HG02642 (cell line): Measurements from ENCODE around the gene RABGAP1L.
"Not testable (repeated sequence)": the region's sequence is repeated elsewhere in the genome, so short reads cannot be mapped to it uniquely, and the experiment has no call there.

ENCODE experiments used
- ATAC-seq: cut with Tn5 transposase; IDR thresholded peaks from one replicate; pipeline ENCODE4 v1.9.1; 2021; ENCODE audit warnings: mild to moderate bottlenecking; ENCODE audit not compliant: unreplicated experiment, poor library complexity

Gene RABGAP1L

GRCh38 chr1:174352117-174352516, 192.8 kb downstream of the RABGAP1L start:
- ATAC-seq = no peak

GRCh38 chr1:174352883-174353608, 193.7 kb downstream of the RABGAP1L start:
- ATAC-seq = no peak

DNA sequence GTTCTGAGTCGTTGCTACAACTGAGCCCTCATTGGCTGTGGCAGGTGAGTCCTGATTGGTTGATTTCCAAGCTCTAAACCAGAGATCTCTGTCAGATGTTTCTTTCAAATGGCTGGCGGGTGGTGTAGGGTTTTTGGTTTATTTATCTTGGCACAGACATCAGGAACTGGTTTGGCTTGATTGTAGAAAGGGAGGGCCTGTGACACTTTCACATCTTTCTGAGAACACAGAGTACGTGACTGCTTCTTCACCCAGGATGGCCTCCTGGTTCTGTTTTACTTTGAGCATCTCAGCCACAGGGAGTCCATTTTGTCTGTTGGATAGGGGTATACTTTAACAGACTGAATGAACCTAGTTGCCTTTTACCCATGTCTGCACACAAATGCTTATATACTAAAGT, 199.0 kb downstream of the RABGAP1L start:
- no peak for ATAC-seq

DNA sequence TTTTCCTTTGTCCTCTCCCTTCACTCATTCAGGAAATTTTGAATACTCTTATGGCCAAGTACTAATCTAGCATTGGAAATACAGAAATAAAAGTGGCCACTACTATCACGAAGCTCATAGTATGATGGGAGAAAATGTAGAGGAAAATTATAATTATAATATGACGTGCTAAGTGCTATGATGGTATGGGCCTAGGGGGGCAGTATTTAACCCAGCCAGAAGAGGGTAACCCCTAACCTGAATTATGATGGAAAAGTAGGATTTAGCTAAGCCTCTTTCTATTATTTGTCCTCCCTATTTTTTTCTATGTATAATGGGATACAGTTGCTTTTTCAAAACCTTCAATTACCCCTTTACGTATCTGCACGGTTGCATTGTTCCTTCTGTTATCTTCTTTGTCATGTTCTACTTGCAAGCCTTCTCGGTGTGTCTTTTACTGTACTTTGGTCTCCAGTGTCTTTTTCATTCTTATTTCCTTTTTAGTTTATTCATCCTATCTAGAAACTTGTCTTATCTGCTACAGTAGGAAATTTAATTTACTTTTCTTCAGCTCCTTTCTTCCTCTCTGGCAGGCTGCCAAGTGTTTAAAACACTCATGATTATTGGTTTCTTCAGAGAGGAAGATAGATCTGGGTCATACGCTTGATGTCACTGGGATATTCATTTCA, 199.6 kb downstream of the RABGAP1L start:
- no peak for ATAC-seq

GRCh38 chr1:174359454-174359805, 200.1 kb downstream of the RABGAP1L start:
- no peak for ATAC-seq

DNA sequence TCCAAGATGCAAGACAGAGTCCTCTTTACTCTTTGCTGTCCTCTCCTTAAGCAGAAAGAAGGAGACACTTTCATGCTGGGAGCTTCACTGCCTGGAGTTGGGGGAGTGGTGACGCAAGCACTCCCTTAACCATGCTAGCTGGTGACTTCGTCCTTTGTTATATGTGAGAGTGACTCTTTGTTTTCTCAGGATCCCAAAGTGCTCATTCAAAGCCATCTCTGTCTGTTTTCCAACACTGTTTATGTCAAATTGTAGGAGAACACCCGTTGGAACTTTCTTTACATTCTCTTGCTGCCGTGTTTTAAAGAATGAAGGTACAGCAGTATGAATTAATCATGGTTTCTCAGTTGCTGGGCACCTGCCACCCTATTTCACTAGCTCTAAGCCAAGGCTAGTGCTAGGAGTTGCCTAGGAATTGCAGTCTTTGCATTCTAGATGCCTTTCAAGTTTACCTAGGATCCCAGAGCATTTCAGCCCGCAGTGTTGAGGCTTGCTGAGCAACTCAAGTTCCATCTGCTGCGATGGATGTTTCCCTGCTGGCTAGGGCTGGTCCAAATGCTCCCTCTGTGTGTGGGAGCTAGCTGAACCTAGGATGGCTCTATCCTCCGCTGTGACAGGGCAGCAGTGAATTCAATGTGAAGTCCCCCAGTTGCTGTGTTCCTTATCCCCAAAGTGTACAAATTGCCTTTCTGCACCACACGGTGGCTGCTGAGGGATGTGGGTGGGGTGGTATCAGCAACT, 205.8 kb downstream of the RABGAP1L start:
- no peak for ATAC-seq

- no peak for ATAC-seq
These were observed 207.6 kb downstream of the RABGAP1L start for GRCh38 chr1:174366946-174367345.

DNA sequence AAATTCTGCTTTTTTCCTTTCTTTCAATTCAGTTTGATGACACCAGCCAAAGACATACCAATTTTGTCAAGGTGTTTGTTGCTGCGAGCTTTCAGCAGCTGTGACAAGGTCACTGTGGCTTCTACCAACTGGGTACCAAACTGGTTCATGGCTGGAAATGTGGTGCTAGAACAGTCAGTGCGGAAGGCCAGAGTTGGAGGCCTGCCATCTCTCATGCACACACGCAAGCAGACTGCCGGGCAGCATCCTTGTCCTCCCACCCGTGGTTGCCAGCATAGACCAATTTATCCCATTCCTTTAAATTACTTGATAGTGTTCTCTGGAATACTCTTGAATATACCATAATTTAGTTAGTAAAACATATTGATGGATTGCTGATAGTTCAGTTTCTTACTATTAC, 208.6 kb downstream of the RABGAP1L start:
- no peak for ATAC-seq

- ATAC-seq = no peak
These were observed 216.7 kb downstream of the RABGAP1L start for GRCh38 chr1:174376030-174376429.

DNA sequence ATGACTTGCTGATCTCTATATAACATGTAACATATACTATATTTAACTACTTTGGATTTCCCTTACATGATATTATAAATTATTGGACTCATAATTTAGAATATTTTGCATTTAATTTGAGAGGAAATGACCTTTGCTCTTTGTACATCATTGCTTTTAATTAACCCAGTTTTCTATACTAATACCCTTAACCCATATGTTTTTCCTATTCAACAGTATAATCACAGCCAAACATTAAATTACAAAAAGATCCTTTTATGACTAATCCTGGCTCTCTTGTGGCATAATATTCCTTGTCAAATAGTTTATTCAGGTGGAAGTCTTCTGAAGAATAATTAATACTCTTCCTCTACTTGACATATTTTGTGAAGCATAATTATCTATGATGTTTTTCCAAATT, 232.4 kb downstream of the RABGAP1L start:
- no peak for ATAC-seq

DNA sequence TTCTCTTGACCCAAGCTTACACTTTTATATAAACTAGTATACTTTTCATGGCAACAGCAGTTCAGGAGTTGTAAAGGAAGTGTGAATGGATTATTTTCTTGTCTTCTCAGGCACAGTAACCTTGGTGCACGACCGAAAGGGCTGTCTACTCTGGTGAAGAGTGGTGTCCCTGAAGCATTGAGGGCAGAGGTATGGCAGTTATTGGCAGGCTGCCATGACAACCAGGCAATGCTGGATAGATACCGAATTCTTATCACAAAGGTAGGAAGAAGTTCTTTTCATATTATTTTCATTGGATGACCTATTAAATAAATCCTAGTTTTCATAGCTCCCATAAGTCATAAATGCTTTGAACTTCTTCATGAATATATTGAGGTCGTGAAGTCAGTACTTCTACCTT, 234.6 kb downstream of the RABGAP1L start:
- ATAC-seq = no peak

DNA sequence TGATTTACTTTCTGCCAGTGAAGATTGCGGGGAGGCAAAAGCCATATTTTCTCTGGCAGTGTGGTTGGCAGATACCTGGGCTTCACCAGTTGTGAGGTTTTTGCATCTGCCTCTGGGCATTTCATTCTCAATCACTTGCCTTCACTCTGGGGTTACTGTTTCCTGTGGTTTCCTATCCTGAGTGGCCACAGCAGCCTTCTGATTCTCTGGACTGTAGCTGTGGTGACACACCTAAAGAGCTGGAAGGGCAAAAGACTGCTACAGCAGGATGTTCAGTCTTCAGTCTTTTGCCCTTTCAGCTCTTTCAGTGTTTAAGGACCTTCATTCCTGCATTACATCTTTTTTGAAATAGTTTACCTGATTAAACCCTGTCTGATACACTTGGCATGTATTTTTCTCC, 237.9 kb downstream of the RABGAP1L start:
- no peak for ATAC-seq

- ATAC-seq = no peak
These were observed 238.9 kb downstream of the RABGAP1L start for GRCh38 chr1:174398246-174398645.

- ATAC-seq = no peak
These were observed 239.9 kb downstream of the RABGAP1L start for GRCh38 chr1:174399211-174399610.

DNA sequence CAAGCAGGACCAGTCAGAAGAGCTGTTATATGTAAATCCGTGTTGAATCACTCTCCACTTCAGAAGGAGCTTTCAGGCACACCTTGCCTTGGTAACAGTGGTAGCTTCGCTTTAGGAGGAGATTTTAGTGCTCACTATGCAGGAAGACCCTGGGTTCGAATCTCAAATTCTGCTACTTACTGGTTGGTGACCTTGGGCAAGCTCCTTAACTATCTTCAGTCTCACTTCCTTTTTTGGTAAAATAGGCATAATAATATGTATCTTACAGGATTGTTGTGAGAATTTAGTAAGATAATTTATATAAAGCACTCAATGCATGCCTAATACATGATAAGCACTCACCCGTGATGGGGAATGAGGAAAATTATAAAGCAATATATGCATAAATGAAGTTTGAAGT, 241.8 kb downstream of the RABGAP1L start:
- no peak for ATAC-seq

DNA sequence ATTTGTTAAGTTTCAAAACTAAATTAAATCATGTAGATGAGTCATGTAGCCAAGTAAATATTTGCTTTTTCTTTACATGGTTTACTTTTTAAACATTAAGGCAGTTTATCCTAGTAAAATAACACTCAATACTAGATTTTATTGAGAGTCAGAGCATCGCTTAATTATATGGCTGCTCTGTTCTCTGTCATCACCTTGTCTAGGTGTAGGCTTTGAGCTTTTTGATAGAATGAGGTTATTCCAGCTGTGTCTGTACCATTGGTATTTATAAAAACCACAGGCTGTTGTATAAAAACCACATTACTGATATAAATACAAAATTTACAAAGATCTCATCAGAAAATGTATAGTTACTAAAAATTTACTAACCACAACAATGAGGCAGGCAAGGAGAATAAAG, 245.9 kb downstream of the RABGAP1L start:
- no peak for ATAC-seq

- no peak for ATAC-seq
These were observed 247.1 kb downstream of the RABGAP1L start for GRCh38 chr1:174406421-174406820.

GRCh38 chr1:174407665-174408064, 248.3 kb downstream of the RABGAP1L start:
- ATAC-seq = no peak

DNA sequence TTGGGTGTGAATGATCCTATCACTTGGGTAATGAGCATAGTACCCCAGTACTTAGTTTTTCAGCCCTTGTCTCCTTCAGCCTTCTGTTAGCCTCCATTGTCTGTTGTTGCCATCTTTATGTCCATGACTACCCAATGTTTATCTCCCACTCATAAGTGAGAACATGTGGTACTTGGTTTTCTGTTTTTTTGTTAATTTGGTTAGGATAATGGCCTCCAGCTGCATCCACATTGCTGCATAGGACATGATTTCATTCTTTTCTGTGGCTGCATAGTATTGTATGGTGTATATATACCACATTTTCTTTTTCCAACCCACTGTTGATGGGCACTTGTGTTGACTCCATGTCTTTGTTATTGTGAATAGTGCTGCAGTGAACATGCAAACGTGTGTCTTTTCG, 248.8 kb downstream of the RABGAP1L start:
- no peak for ATAC-seq

- ATAC-seq = not testable (repeated sequence)
These were observed 250.5 kb downstream of the RABGAP1L start for GRCh38 chr1:174409801-174410200.

DNA sequence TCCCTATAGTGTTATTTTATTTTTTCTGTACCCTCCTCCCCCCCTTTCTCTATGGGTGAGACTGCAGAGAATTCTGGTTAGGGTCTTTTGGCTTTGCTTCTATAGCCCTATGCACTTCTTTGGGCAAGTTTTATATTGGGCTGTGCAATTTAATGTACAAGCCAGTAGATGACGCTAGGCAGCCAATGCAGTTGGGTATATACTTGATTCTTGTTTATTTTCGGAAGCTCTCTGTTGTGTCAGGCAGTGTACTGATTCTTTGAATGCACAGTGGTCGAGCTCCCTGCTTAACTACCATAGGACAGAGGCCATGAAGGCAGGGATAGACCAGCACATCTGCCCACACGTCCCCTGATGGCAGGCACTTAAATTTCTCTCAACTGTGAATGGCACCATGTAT, 254.3 kb downstream of the RABGAP1L start:
- ATAC-seq = no peak
